GM19395 (cell line): ENCODE data around the gene OFD1.

Experiments
- ATAC-seq: cut with Tn5 transposase; IDR thresholded peaks from one replicate; pipeline ENCODE4 v1.9.1; 2021; ENCODE audit warnings: mild to moderate bottlenecking, moderate library complexity; ENCODE audit not compliant: unreplicated experiment

Gene OFD1

GRCh38 chrX:13791145-13791544 is 56.6 kb downstream of the OFD1 start:
- ATAC-seq, result no peak

GRCh38 chrX:13791559-13791958 is 57.0 kb downstream of the OFD1 start:
- no peak for ATAC-seq

GRCh38 chrX:13793897-13794296 is 59.3 kb downstream of the OFD1 start:
- no peak for ATAC-seq

GRCh38 chrX:13794417-13794816 is 59.9 kb downstream of the OFD1 start:
- no peak for ATAC-seq

GRCh38 chrX:13797512-13797911 is 63.0 kb downstream of the OFD1 start:
- ATAC-seq, result no peak

- no peak for ATAC-seq
These were observed 63.6 kb downstream of the OFD1 start for GRCh38 chrX:13798184-13798583.

- ATAC-seq, result no peak
These were observed 68.6 kb downstream of the OFD1 start for GRCh38 chrX:13803116-13803515.

GRCh38 chrX:13805241-13805640 is 70.7 kb downstream of the OFD1 start:
- no peak for ATAC-seq

GRCh38 chrX:13808293-13808692 is 73.7 kb downstream of the OFD1 start:
- ATAC-seq, result no peak

- no peak for ATAC-seq
These were observed 74.3 kb downstream of the OFD1 start for GRCh38 chrX:13808865-13809264.

GRCh38 chrX:13815664-13816063 is 81.1 kb downstream of the OFD1 start:
- no peak for ATAC-seq

GRCh38 chrX:13816176-13816575 is 81.6 kb downstream of the OFD1 start:
- ATAC-seq, result no peak

- ATAC-seq, result no peak
These were observed 82.4 kb downstream of the OFD1 start, which contains the start of gene GPM6B for GRCh38 chrX:13816643-13817627. GPM6B (minus strand) TSS chrX:13817093; CDS start chrX:13816904, 189 bp downstream.
